ENCODE results near the gene RBM3. TPM values are rescaled to one million over a fixed set of nuclear protein-coding genes. Genes with fewer than 3 reads are reported as not detected.

RBM3 gene
- total and polyA plus RNA-seq, 2 of the 4 experiments (the other 2 are of a cell fraction) = 243 to 386 TPM

GRCh38 chrX:48540028-48540375, 34.3 kb upstream of the RBM3 start:
- no TSS peak for BruUV-seq (replicated peaks)
- H3K18ac ChIP-seq (ENCODE audit: low read depth, low read length) = no peak overlapping the region; the same call in 1 of the 2 replicates
- H3K14ac ChIP-seq (replicated peaks; ENCODE audit: low read depth, low read length) = peak overlapping the region; percentile 78; the same call in 1 of the 2 replicates
- peak overlapping the region; percentile 83 for H4K91ac ChIP-seq (ENCODE audit: insufficient read depth, low read depth, low read length)
- intact Hi-C loops (cut with micrococcal nuclease) = no loop called here
- in situ Hi-C loops (cut with MboI; ENCODE audit: low sequenced_read_pairs) = no loop called here
- DNase-seq = peak; percentile 14
- H4K5ac ChIP-seq (ENCODE audit: low read depth, low read length) = no peak overlapping the region; the same call in 1 of the 2 replicates
- TF ChIP-seq CEBPB (IDR thresholded peaks at IDR 0.05; ENCODE audit: low read depth, low read length) (no peak), SMC3 (IDR thresholded peaks at IDR 0.05; ENCODE audit: low read depth, low read length) (no peak), NFE2L2 (IDR thresholded peaks at IDR 0.05; ENCODE audit: low read depth, low read length) (no peak), RAD21 (IDR thresholded peaks at IDR 0.05; ENCODE audit: low read length) (no peak), POLR2A (IDR thresholded peaks at IDR 0.05; ENCODE audit: low read depth, low read length) (no peak)
- ChIA-PET CTCF (interaction anchor here (0.6 kb wide), 1 partner anchor 449 kb away, joined by 3 read pairs; no protein-coding TSS in a partner anchor), POLR2A (ENCODE audit: unreplicated experiment) (no interaction called here)
- peak overlapping the region; percentile 79 for H3K4ac ChIP-seq (ENCODE audit: low read depth, low read length)
- 0 out of 2 replicates have a peak overlapping the region, but pooled peaks have one; percentile 19 for H2BK120ac ChIP-seq (ENCODE audit: low read depth, low read length)
- peak overlapping the region in 1 of 2 experiments; percentile 73; a peak in 3 of 4 replicates for H4K8ac ChIP-seq (ENCODE audit: low read depth in 2 of 2, low read length in 2 of 2)
- peaks cover 6% of the 10 kb centered on the region for H3K36me3 ChIP-seq (ENCODE audit: control insufficient read depth, insufficient read depth, low read length)
- peak overlapping the region; percentile 97 for H2AK9ac ChIP-seq (replicated peaks; ENCODE audit: low read depth, low read length, poor library complexity)
- no peaks in the 10 kb centered on the region for H3K27me3 ChIP-seq (ENCODE audit: control insufficient read depth, insufficient read depth, low read length)
- no peak overlapping the region; the same call in 1 of the 2 replicates for H3K23ac ChIP-seq (ENCODE audit: low read depth, low read length)
- H2BK15ac ChIP-seq (ENCODE audit: low read depth, low read length) = peak overlapping the region; percentile 59; the same call in 2 of the 3 replicates
- ATAC-seq (ENCODE audit: low read depth) = peak; percentile 58
- H3K56ac ChIP-seq (ENCODE audit: extremely low read depth, insufficient read depth, low read length) = peak overlapping the region; percentile 6; the same call in 1 of the 2 replicates
- H3K4me3 ChIP-seq (ENCODE audit: insufficient read depth, low read depth, low read length) = peak overlapping the region; percentile 89
- H2BK20ac ChIP-seq (ENCODE audit: low read depth, low read length) = no peak overlapping the region
- H3K9ac ChIP-seq (ENCODE audit: low read depth, low read length) = peak overlapping the region; percentile 78
- no peaks in the 10 kb centered on the region for H3K9me3 ChIP-seq (ENCODE audit: control insufficient read depth, insufficient read depth, low read length)
- 42% methylated on average over 7 of the region's 12 CpGs; no CpG with 5 or more reads in 1 of the 2 experiments for WGBS, 2 experiments (ENCODE audit: extremely low coverage in 2 of 2, insufficient read length in 1 of 2)
- dilution Hi-C loops (cut with HindIII; ENCODE audit: low sequenced_read_pairs, unreplicated experiment) = no loop called here
- H2AFZ ChIP-seq (replicated peaks; ENCODE audit: low read length, poor library complexity) = peak overlapping the region; percentile 96
- H2BK5ac ChIP-seq (ENCODE audit: low read depth, low read length, poor library complexity, severe bottlenecking) = peak overlapping the region; percentile 22
- H3K4me1 ChIP-seq (ENCODE audit: control insufficient read depth, insufficient read depth, low read length) = no peaks in the 10 kb centered on the region
- peaks cover 9% of the 10 kb centered on the region; the same call in 1 of the 2 replicates for H4K20me1 ChIP-seq (ENCODE audit: insufficient read depth, low read length)
- peak overlapping the region; percentile 70 for H3K27ac ChIP-seq (ENCODE audit: insufficient read depth, low read length)
- peaks cover 7 to 14% of the 10 kb centered on the region in 2 experiments for H3K79me1 ChIP-seq (ENCODE audit: low read depth in 1 of 2, low read length in 2 of 2)
- peak overlapping the region; percentile 63 for H3K4me2 ChIP-seq (ENCODE audit: low read depth, low read length)
- H3K9me1 ChIP-seq (ENCODE audit: insufficient read depth, low read length) = peaks cover 5% of the 10 kb centered on the region; the same call in 1 of the 2 replicates
- peak overlapping the region; percentile 86 for H2AK5ac ChIP-seq (ENCODE audit: low read depth, low read length)

All from IMR-90 (cell line).